ENCODE results near the gene KCNN1.
"Not testable (repeated sequence)": the region's sequence is repeated elsewhere in the genome, so short reads cannot be mapped to it uniquely, and the experiment has no call there.

Gene KCNN1

GRCh38 chr19:17966550-17967256 is at the start of gene KCNN1:
KCNN1 (plus strand) TSS chr19:17967107; CDS start chr19:17973889, 6,782 bp downstream.
- H3K4me3 ChIP-seq (replicated peaks in 1 of 2; ENCODE audit: low read depth in 2 of 2, low read length in 2 of 2), result peak within 1 kb of the TSS in 1 of 2 donors; percentile 14
- no peak for TF ChIP-seq CTCF (IDR thresholded peaks at IDR 0.05; ENCODE audit: low read depth, low read length)
- DNase-seq (ENCODE audit: low read depth in 2 of 2), result no peak

- DNase-seq (ENCODE audit: low read depth in 2 of 2); H3K4me3 ChIP-seq (replicated peaks in 1 of 2; ENCODE audit: low read depth in 2 of 2, low read length in 2 of 2): not testable (repeated sequence)
These were observed 48.8 kb upstream of the KCNN1 start for GRCh38 chr19:17918151-17918550.

GRCh38 chr19:17919122-17919521 is 47.8 kb upstream of the KCNN1 start:
- not testable (repeated sequence) for H3K4me3 ChIP-seq (replicated peaks in 1 of 2; ENCODE audit: low read depth in 2 of 2, low read length in 2 of 2); DNase-seq (ENCODE audit: low read depth in 2 of 2)

- TF ChIP-seq CTCF (IDR thresholded peaks at IDR 0.05; ENCODE audit: low read depth, low read length), result no peak
- DNase-seq (ENCODE audit: low read depth in 2 of 2), result no peak
- H3K4me3 ChIP-seq (replicated peaks in 1 of 2; ENCODE audit: low read depth in 2 of 2, low read length in 2 of 2), result no peak overlapping the region
These were observed 46.4 kb upstream of the KCNN1 start for GRCh38 chr19:17920527-17920926.

- DNase-seq (ENCODE audit: low read depth in 2 of 2), result no peak
- no peak for TF ChIP-seq CTCF (IDR thresholded peaks at IDR 0.05; ENCODE audit: low read depth, low read length)
- no peak overlapping the region for H3K4me3 ChIP-seq (replicated peaks in 1 of 2; ENCODE audit: low read depth in 2 of 2, low read length in 2 of 2)
These were observed 44.8 kb upstream of the KCNN1 start for GRCh38 chr19:17922138-17922537.

GRCh38 chr19:17926044-17926443 is 40.9 kb upstream of the KCNN1 start:
- TF ChIP-seq CTCF (IDR thresholded peaks at IDR 0.05; ENCODE audit: low read depth, low read length), result no peak
- DNase-seq (ENCODE audit: low read depth in 2 of 2), result no peak
- no peak overlapping the region for H3K4me3 ChIP-seq (replicated peaks in 1 of 2; ENCODE audit: low read depth in 2 of 2, low read length in 2 of 2)

- no peak overlapping the region for H3K4me3 ChIP-seq (replicated peaks in 1 of 2; ENCODE audit: low read depth in 2 of 2, low read length in 2 of 2)
- no peak for DNase-seq (ENCODE audit: low read depth in 2 of 2)
- TF ChIP-seq CTCF (IDR thresholded peaks at IDR 0.05; ENCODE audit: low read depth, low read length), result no peak
These were observed 37.9 kb upstream of the KCNN1 start for GRCh38 chr19:17929056-17929455.

GRCh38 chr19:17931532-17932191 is 35.2 kb upstream of the KCNN1 start:
- DNase-seq (ENCODE audit: low read depth in 2 of 2), result no peak
- TF ChIP-seq CTCF (IDR thresholded peaks at IDR 0.05; ENCODE audit: low read depth, low read length), result no peak
- H3K4me3 ChIP-seq (replicated peaks in 1 of 2; ENCODE audit: low read depth in 2 of 2, low read length in 2 of 2), result peak overlapping the region in 1 of 2 donors; percentile 92
